ENCODE data around the gene TANC1. TPM values are rescaled to one million over a fixed set of nuclear protein-coding genes. Genes with fewer than 3 reads are reported as not detected.

The TANC1 gene
- total RNA-seq, 2 donors from 2014 or later: 35.1 to 44.5 TPM

DNA sequence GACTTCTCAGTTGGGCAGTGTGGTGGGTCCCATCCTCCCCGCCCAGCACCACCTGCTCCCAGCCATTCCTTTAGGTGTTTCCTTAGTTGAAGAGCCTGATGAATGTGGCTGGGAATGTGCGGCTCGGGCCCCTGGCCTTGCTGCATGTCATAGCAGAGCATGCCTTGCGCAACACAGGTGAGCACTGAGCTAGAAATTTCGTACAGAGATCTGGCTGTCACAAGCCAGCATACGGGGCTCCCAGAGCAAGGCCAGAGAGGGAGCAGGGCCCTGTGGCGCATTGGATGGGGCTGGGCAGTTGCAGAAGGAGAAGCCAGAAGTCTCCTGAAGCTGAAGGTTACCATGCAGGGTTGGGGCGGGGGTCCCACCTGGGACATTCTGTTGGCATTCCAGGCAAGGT is 188.4 kb downstream of the TANC1 start:
- intact Hi-C loops (cut with DNase I): no loop called here
- DNase-seq (ENCODE audit: low spot score): no peak

DNA sequence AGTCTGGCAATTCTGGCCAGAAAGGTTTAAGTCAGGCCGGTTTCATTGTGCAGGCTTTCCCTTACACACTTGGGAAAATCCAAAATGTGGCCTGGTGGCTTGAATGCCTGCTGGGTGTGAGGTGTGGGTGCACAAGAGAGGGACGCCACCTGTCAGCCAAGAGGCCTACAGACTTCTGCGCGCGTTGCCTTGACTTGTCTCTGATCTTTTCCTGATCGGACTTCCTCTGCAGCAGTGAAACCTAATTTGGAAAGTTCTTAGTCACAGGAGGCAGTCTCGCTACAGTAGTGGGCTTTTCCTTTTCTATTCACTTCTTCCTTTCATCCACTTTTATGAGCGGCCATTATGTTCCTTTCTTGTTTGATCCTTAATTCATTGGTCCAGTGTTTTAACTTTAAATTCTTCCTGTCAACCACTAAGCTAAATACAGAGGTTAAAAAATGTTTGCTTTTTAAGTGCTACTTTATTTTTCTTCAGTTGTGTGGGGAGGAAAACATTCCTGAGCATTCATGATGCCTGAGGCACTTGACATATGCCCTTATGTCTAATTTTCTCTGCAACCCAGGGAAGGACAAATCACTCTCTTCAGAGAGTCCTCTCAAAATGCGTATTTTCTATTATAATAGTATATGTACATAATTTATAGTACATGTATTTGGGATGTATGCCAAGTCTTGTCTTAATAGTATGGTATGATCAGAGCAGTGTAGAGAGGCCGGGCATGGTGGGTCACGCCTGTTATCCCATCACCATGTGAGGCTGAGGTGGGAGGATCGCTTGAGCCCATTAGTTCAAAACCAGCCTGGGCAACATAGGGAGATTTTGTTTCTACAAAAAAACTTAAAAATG is 189.1 kb downstream of the TANC1 start:
- DNase-seq (ENCODE audit: low spot score): no peak
- intact Hi-C loops (cut with DNase I): no loop called here

DNA sequence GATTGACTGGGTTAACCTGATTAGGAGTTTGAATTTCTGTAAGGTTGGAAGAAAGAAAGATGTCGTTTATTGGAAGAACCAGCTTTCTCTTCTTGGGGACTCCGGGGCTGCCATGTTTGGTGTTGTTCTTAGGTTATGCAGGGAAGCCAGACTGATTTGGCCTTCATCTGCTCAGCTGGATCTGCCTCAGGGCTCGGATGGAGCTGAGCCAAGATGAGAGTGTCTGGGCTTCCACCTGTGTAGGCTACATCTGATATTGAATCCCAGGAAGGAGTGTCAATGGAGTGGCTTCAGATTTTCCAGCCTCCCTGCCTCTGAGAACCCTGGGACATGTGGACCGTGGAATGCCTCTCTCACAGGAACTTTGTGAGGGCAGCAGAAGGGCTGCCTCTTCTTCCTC is 192.0 kb downstream of the TANC1 start:
- DNase-seq (ENCODE audit: low spot score): no peak
- intact Hi-C loops (cut with DNase I): no loop called here

DNA sequence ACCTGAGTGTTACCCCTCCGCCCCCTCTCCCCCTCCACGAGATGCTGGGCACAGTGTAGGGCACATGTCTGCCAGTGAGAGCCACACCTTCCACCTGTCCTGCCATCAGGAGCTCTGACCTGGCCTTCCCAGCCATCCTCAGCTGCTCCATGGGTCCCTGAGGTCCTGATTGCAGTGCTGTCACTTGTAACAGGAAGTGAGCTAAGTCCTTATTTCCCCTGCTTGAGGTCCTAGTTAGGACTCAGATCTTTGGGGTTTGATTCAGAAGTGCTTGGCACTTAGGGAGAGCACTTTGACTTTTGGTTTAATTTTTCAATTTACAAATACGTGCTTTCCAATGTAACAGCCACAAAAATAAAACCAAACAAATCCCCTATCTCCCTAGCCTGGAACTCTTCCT is 192.5 kb downstream of the TANC1 start:
- intact Hi-C loops (cut with DNase I): no loop called here
- no peak for DNase-seq (ENCODE audit: low spot score)

DNA sequence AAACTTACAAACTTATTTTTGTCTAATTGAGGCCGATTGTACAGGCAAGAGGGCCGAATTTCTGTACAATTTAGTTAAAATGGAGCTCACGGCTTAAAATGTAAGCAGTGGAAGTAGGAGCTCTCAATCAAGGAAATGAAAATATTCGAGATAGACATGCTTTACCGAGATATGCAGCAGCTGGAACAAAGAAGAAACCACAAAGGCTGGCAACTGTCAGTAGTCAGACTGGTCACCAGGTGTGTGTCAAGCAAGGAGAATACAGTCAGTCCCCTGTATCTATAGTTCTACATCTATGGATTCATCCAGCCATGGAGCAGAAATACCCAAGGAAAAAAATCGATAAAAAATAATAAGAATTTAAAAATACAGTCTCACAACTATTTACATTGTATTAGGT is 195.5 kb downstream of the TANC1 start:
- intact Hi-C loops (cut with DNase I): no loop called here
- DNase-seq (ENCODE audit: low spot score): no peak

DNA sequence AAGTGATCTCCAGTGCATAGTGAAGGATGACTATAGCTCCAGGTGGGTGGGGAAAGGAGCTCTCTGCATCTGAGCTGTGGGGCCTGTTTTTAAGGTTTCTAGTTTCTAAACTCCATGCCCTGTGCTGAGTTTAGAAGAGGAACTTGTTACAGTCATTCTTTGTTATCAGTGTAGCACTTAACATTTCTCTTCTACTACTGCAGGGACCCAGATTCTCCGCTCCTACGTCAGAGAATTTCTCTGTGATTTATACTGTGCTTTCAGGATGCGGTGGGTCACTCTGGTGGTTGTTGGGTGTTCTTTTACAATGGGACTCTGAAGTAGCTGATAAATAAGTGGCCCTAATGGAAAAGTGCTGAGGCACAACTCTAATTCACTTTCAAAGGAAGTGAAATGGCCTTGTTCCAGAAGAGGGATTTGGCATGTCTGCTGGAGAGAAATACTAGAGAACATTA is 196.0 kb downstream of the TANC1 start:
- DNase-seq (ENCODE audit: low spot score): no peak
- intact Hi-C loops (cut with DNase I): no loop called here

DNA sequence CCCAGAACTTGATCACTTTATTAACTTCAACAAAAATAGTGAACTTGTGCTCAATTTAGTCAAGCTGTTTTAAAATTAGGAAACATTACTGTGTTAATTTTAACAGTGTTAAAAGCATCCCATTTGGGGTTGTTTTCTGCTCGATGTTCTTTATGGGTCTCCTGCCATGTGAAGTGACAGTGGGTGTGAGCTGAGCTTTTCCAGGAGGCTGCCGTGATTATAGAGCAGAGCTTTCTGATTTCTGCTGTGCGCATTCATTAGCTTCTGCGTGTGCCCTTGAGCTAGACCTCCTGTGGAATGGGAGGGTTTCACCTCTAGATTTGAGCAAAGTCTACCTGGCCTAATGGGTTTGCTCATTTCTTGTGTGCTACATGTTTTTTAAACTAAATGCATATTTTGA is 196.6 kb downstream of the TANC1 start:
- DNase-seq (ENCODE audit: low spot score): no peak
- intact Hi-C loops (cut with DNase I): no loop called here

DNA sequence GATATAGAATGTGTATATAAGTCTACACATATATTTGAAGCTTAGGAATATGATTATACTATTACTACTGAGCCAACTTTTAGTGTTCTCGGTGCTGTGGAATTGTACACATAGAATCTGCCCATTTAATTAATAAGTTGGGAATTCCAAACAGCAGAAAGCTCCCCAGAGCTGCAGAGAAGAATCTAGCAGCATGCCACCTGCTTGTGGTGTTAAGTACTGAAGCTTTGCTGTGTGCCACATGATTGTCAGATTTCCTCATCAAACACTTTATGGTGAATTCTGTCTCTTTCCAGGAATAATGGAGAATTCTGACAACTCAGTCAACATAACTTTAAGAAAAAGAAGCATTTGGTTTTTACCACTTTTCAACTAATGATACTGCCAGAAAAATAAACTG is 200.3 kb downstream of the TANC1 start:
- DNase-seq (ENCODE audit: low spot score): no peak
- intact Hi-C loops (cut with DNase I): no loop called here

DNA sequence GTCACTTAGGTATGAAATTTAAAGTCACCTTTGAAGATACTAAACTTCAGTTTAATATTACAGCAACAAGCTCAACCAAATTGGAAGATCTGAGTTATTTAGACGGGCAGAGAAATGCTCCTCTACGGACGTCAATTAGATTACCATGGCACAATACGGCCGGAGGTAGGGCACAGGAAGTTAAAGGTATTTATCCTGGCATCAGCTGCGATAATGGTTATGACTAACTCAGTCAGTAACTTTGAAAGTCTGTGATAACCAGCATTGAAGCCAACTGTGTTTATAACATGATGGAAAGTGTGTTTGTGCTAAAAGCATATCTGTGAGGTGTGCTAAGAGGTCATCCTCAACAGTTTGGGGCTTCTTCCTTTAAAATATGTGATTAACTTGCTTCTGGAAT is 200.7 kb downstream of the TANC1 start:
- intact Hi-C loops (cut with DNase I): no loop called here
- no peak for DNase-seq (ENCODE audit: low spot score)

DNA sequence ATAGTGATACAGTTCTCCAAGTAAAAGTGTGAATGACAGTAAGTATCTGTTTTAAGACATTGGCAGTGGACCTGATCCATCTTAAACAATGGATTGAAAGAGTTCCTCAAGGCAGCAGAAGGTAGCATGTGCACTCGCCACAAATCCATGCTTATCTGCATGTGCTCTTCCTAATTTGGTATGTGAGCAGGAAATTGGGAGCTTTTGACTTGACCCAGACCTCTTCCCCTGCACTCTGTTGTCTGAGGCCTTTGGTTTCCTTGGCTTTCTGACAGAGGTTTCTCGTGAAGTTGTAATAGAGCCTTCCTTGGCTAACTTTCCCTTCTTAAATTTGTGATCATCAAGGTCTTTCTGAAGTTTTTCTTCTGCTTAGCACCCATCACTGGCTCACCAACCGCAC is 204.0 kb downstream of the TANC1 start:
- intact Hi-C loops (cut with DNase I): no loop called here
- DNase-seq (ENCODE audit: low spot score): no peak

DNA sequence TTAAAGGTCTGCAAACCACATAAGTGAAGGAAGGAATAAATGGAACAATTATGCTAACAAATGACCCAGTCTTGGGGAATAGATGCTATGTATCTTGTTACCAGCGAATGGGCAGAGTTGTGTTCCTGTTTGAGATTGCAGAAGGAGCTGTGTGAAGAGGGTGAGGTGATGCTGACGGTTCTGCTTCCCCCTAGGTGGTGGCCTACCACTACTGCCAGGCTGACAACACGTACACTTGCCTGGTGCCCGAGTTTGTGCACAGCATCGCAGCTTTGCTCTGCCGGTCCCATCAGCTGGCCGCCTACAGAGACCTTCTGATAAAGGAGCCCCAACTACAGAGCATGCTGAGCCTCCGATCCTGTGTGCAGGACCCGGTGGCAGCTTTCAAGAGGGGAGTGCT is 206.3 kb downstream of the TANC1 start:
- no peak for DNase-seq (ENCODE audit: low spot score)
- intact Hi-C loops (cut with DNase I): no loop called here

DNA sequence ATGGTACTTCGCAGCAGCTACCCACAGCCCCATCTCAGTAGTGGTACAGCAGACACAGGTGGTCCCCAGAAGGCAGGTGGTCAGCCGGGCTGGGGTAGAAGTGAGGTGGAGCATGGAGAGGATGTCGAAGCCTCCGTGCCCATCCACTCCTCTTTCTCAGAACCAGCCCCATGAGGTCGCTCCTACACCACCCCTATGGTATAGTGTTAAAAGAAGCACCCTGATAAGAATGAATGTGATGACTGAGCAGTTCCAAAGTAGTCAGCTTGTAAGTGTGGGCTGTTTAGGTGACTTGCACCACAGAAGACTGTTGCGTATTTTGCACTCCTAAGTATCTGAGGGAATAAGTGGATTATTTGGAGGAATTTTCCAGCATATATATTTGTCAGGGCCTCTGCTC is 206.7 kb downstream of the TANC1 start:
- intact Hi-C loops (cut with DNase I): no loop called here
- DNase-seq (ENCODE audit: low spot score): no peak

DNA sequence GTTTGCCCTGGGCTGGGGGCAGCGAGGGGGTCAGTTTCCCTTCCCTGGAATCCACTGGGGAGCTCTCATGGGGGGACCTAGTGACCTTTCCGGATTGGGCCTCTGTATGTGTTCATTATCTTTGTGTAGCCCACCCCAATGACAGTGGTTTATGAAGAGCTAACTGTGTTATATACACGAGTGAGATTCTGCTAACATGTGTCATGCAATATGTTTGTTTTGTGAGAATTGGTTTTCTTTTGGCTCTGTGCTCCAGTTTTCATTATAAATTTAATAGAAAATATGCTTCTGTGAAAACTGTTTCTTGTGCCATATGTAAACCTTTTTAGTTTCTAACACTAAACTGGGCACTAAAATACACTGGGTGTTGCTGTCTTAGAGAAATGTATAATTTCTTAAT is 207.5 kb downstream of the TANC1 start:
- DNase-seq (ENCODE audit: low spot score): no peak
- intact Hi-C loops (cut with DNase I): no loop called here

DNA sequence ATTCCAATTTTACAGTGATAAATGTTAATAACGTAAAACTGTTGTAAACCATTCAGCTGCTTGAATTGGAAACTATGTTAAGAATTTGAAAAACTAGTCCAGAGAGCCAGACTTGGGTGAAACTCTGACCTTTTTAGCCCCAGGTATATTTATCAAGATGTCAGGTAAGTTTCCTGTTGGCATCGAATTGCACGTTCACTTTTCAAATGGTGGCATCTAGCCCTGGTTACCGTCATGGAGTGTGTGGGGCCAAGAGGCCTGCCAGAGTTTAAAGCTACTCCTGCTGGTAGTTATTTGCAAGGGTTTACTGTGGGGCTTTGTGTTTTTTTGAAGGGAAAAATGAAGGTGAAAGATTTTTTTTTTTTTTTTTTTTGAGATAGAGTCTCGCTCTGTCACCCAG is 208.1 kb downstream of the TANC1 start:
- DNase-seq (ENCODE audit: low spot score): no peak
- intact Hi-C loops (cut with DNase I): no loop called here

DNA sequence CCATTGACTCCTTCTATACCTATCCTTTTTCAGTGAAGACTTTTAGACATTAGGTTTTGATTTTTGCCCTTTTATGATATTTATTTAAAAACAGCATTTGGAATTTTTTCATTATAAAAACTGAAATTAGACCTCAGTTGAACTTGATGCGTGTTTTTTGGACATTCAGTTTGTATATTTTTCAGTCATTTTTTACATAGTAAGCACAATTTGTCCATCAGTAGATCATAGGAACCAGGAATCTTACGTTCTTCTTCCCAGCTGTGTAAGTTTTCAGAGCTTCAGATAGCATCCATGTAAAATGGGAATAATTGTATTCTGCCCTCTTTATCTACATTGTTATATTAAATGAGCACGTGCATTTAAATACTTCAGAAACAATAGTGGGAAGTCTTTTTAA is 208.9 kb downstream of the TANC1 start:
- intact Hi-C loops (cut with DNase I): no loop called here
- no peak for DNase-seq (ENCODE audit: low spot score)

DNA sequence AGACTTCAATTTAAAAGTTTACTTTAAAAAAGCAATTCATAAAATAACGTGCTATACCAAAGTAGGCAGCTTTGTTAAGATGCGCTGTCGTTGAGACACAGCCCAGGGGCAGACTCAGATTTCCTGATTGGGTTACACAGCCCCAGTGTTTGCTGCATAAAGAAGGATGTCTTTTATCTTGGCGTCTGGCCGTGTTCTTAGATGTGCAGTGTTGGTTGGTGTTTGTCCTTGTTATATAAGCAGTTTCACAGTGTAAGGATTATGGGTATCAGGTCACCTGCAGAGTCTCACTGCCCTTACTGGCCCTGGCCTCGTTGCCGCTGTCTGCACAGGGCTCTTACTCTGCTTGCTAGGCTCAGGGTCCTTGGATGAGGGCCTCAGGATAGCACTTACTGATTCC is 209.5 kb downstream of the TANC1 start:
- intact Hi-C loops (cut with DNase I): no loop called here
- DNase-seq (ENCODE audit: low spot score): no peak

DNA sequence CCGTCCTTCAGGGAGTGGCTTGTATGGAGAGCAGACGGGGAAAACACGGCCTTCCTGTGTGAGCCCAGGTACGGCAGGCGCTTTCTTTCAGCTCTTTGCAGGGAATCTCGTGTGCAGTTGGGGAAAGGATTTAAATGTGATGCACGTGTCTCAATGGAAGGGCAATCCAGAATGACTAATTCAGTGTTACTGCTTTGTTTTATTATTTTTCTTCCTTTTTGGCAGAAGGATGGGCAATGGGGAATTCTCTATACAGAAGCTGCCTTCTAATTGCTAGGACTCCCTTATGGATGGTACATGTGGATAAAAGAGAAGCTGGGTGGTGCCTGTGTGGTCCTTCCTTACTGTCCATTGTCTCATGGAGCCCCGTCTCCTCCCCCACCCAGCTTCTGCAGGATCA is 210.7 kb downstream of the TANC1 start:
- intact Hi-C loops (cut with DNase I): no loop called here
- no peak for DNase-seq (ENCODE audit: low spot score)

DNA sequence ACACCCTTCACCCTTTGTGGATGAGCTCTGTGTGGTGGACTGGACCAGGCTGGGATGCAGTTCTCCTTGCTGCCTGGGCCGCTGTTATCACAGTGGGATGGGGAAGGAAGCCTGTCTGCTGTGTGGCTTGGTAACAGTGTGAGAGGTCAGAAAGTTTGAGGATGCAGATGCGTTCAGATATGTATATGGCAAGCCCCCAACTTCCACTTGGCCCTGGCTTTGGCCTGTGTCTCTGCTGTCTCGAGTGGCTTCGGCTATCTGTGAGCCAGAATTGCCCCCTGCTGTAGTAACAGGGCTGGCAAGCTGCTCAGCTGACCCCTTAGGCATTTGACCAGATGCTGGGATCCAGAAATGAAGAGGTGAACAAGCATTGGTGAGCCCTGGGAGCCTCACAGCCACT is 211.3 kb downstream of the TANC1 start:
- DNase-seq (ENCODE audit: low spot score): no peak
- intact Hi-C loops (cut with DNase I): no loop called here

DNA sequence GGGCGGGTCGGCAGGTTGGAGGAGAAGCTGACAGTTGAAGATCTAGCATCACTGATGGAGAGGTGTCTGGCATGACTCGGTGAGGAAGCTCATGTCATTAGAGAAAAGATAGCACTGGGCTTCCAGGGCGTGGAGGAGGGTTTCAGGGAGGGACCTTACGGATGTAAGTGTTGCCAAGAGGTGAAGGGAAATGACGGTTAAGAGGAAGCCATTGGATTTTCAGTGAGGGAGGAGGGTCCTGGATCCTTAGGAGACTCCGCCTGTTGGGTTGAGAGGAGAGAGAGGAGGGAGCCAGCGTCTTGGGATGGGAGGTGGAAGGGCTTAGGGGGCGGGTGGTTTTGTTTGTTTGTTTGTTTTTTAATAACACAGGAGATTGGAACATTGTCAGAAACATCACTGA is 214.9 kb downstream of the TANC1 start:
- intact Hi-C loops (cut with DNase I): no loop called here
- no peak for DNase-seq (ENCODE audit: low spot score)

DNA sequence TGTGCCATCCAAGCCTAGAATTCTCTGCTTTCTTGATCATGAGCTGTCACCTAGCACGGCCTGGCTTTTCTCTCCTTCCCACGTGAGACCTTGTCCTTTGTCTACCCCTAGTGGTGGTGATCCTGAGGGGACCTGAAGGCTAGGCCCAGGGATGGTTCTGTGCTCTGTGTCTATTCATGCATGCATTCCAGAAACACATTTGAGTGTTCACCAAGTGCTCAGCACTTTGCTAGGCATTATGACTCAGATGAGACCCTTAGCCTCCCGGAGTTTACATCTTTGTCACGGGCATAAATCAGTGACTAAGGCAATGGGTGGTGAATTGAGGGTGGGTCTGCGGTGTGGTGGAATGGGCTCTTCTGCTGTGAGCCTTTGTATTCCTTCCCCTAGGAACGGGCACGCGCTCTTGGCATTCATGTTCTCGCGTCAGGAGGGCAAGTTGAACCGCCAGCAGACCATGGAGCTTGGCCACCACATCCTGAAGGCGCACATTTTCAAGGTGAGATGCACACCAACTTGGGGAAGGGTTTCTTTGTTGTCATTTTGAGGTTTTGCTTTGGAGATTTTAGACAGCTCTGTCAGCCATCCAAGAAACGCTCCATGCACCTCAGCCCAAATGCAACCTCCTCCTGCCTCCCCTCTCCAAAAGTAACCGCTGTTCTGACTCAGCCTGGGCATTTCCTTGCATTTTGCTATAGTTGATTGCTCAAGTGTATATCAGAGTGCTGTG is 217.1 kb downstream of the TANC1 start:
- no peak for DNase-seq (ENCODE audit: low spot score)
- intact Hi-C loops (cut with DNase I): no loop called here

DNA sequence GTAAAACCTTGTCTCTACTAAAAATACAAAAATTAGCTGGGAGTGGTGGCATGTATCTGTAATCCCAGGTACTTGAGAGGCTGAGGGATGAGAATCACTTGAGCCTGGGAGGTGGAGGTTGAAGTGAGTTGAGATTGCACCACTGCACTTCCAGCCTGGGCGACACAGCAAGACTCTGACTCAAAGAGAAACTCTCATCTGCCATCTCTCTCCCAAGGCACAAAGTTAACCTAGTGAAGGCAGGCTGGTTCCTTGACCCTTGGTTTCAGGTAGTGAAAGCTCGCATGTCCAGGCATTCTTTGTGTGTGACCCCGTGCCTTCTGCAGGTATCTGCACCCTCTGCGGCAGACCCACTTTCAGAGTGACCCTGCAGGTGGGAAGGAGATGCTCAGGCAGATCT is 218.0 kb downstream of the TANC1 start:
- intact Hi-C loops (cut with DNase I): no loop called here
- DNase-seq (ENCODE audit: low spot score): no peak

All from posterior vena cava (tissue), 2 donors.